Endothelial cell of umbilical vein (primary cell): ENCODE data around the gene TMEM178B. TPM values are rescaled to one million over a fixed set of nuclear protein-coding genes. Genes with fewer than 3 reads are reported as not detected.

Source experiments
- BruUV-seq: library from RNA; stranded (reverse); fragments of 400-500 nt; replicated peaks from 2 replicates; lab custom pipeline; 2021; lab: Mats Ljungman, UMichigan
- CTCF ChIA-PET: fragments of 300-600, 350-600 bp; sonication (Branson Sonifier 250); formaldehyde crosslinking; loops from one replicate; lab custom pipeline; 2021; ENCODE audit warnings: antibody characterized with exemption, inconsistent platforms; lab: Charles Lee
- POLR2A ChIA-PET: fragments of 300-600, 350-600 bp; sonication (Branson Sonifier 250); formaldehyde crosslinking; loops from one replicate; lab custom pipeline; 2021; ENCODE audit warnings: antibody characterized with exemption, inconsistent platforms; lab: Charles Lee
- DNase-seq: peaks from one replicate; pipeline ENCODE4 v3.0.0-alpha.2; 2011; ENCODE audit warnings: low read depth, low spot score
- FAIRE-seq: peaks from 2 replicates; lab custom pipeline; 2011; peaks lifted over from hg19 to GRCh38; lab: Jason Lieb, UNC
- H2AFZ ChIP-seq: 2 replicates; pipeline ENCODE4 v1.6.0; 2012; ENCODE audit warnings: low read depth, low read length, control low read depth, inconsistent platforms
- H3K27ac ChIP-seq: 2 replicates; pipeline ENCODE4 v1.5.1; 2011; ENCODE audit warnings: low read depth, mild to moderate bottlenecking, control low read depth, low read length, moderate library complexity; ENCODE audit not compliant: insufficient read depth
- H3K27me3 ChIP-seq, 2 experiments: 2 replicates each; pipeline versions ENCODE4 v1.6.0 to v1.6.1; 2011; ENCODE audit warnings: low read length in 2 of 2, mixed read lengths in 1 of 2; ENCODE audit not compliant: control insufficient read depth in 2 of 2, insufficient read depth in 2 of 2
- H3K36me3 ChIP-seq, 2 experiments: 2 replicates in 1 of 2; 3 replicates in 1 of 2; pipeline ENCODE4 v1.5.1; 2011; ENCODE audit warnings: low read length in 2 of 2, mild to moderate bottlenecking in 1 of 2, moderate library complexity in 1 of 2; ENCODE audit not compliant: control insufficient read depth in 2 of 2, insufficient read depth in 2 of 2; ENCODE audit errors: extremely low read depth in 1 of 2
- H3K4me1 ChIP-seq: 3 replicates; pipeline ENCODE4 v1.5.1; 2011; ENCODE audit warnings: mild to moderate bottlenecking, low read length; ENCODE audit not compliant: control insufficient read depth, insufficient read depth; ENCODE audit errors: extremely low read depth
- H3K4me2 ChIP-seq: 2 replicates; pipeline ENCODE4 v1.6.1; 2011; ENCODE audit warnings: low read length, control low read depth, mixed read lengths; ENCODE audit not compliant: insufficient read depth
- H3K4me3 ChIP-seq, 3 experiments: fragments of 200-600 bp in 1 of 3; sonication (generic), shearing (Covaris generic) in 1 of 3; replicated peaks in 1 of 3; 2 replicates each; pipeline ENCODE4 v1.5.1; 2011 to 2016; ENCODE audit warnings: control low read depth in 3 of 3, low read length in 3 of 3, mild to moderate bottlenecking in 2 of 3, inconsistent platforms in 1 of 3, low read depth in 1 of 3, moderate library complexity in 1 of 3; ENCODE audit not compliant: insufficient read depth in 1 of 3
- H3K79me2 ChIP-seq: 2 replicates; pipeline ENCODE4 v1.6.0; 2012; ENCODE audit warnings: low read length, inconsistent platforms; ENCODE audit not compliant: control insufficient read depth, insufficient read depth
- H3K9ac ChIP-seq: replicated peaks from 2 replicates; pipeline ENCODE3; 2011; ENCODE audit warnings: low read length, control low read depth; ENCODE audit not compliant: insufficient read depth; ENCODE audit errors: extremely low read depth
- H3K9me1 ChIP-seq: replicated peaks from 3 replicates; pipeline ENCODE4 v1.6.0; 2011; ENCODE audit warnings: mild to moderate bottlenecking, low read length; ENCODE audit not compliant: control insufficient read depth, insufficient read depth; ENCODE audit errors: extremely low read depth
- H3K9me3 ChIP-seq: replicated peaks from 2 replicates; pipeline ENCODE4 v1.5.1; 2012; ENCODE audit warnings: low read length, inconsistent platforms; ENCODE audit not compliant: control insufficient read depth, insufficient read depth
- H4K20me1 ChIP-seq: replicated peaks from 2 replicates; pipeline ENCODE3; 2011; ENCODE audit warnings: mild to moderate bottlenecking, low read length; ENCODE audit not compliant: control insufficient read depth, insufficient read depth; ENCODE audit errors: extremely low read depth
- CTCF ChIP-seq, 2 donors: IDR thresholded peaks; 1 replicate in 1 of 2; 2 replicates in 1 of 2; pipeline ENCODE4 v1.5.1; 2011; ENCODE audit warnings: low read length in 2 of 2, mild to moderate bottlenecking in 2 of 2, moderate library complexity in 2 of 2, control low read depth in 1 of 2, inconsistent platforms in 1 of 2, low read depth in 1 of 2; ENCODE audit not compliant: insufficient read depth in 1 of 2; ENCODE audit errors: extremely low read depth in 1 of 2
- EZH2 ChIP-seq: IDR thresholded peaks from 2 replicates; pipeline ENCODE4 v1.6.1; 2012; ENCODE audit warnings: borderline replicate concordance, low read depth, mild to moderate bottlenecking, moderate library complexity, low read length, inconsistent platforms; ENCODE audit not compliant: severe bottlenecking
- FOS ChIP-seq: IDR thresholded peaks from 2 replicates; pipeline ENCODE4 v1.6.1; 2011; ENCODE audit warnings: mild to moderate bottlenecking, low read length, moderate library complexity, borderline replicate concordance; ENCODE audit not compliant: insufficient read depth
- GATA2 ChIP-seq: IDR thresholded peaks from 2 replicates; pipeline ENCODE4 v1.7.0; 2011; ENCODE audit warnings: low read depth, mild to moderate bottlenecking, moderate library complexity, mixed read lengths, low read length; ENCODE audit not compliant: insufficient read length, insufficient read depth
- JUN ChIP-seq: IDR thresholded peaks from 2 replicates; pipeline ENCODE4 v1.6.1; 2011; ENCODE audit warnings: borderline replicate concordance, low read depth; ENCODE audit not compliant: insufficient read length, insufficient read depth
- MYC ChIP-seq: IDR thresholded peaks from one replicate; pipeline ENCODE4 v1.6.1; 2011; ENCODE audit warnings: mild to moderate bottlenecking, low read depth, low read length
- POLR2A ChIP-seq: IDR thresholded peaks from 2 replicates; pipeline ENCODE4 v1.6.1; 2012; ENCODE audit warnings: low read depth, mild to moderate bottlenecking, control low read depth, low read length
- POLR2AphosphoS5 ChIP-seq: IDR thresholded peaks from 2 replicates; pipeline ENCODE4 v1.6.1; 2012; ENCODE audit warnings: low read depth, mild to moderate bottlenecking, control low read depth, low read length, moderate library complexity; ENCODE audit not compliant: insufficient read depth
- dilution Hi-C: fragments of 300-500 bp; cut with MboI; formaldehyde crosslinking; loops from one replicate; pipeline ENCODE4 v1.15.0; 2019; ENCODE audit warnings: low sequenced_read_pairs; ENCODE audit not compliant: extremely low pct_ligation_motif_present
- intact Hi-C: fragments of 100-400 bp; cut with micrococcal nuclease; formaldehyde crosslinking; loops from one replicate; pipeline ENCODE4 v1.10.0; 2022
- polyA plus RNA-seq, 4 experiments: library from polyadenylated mRNA; depleted of rRNA in 3 of 4; stranded (reverse) in 3 of 4; unstranded in 1 of 4; fragments of >200 nt; gene quantifications; 2 replicates each; pipeline versions ENCODE4 v1.2.1 to v1.2.3, GENCODE V29; 2011 to 2012; ENCODE audit warnings: missing spikeins in 1 of 4
- total RNA-seq: library from RNA; stranded (reverse); gene quantifications from 2 replicates; pipeline ENCODE4 v1.2.3, GENCODE V29; 2021
- TF ChIP-seq, protein P1 (sequence below): IDR thresholded peaks from 2 replicates; pipeline ENCODE4 v1.6.1; 2011; ENCODE audit not compliant: insufficient read depth, insufficient read length

The TMEM178B gene
- total and polyA plus RNA-seq, 2 donors (not counting 3 experiments of a cell fraction or from before 2014, with no cell fraction given), result not detected

DNA sequence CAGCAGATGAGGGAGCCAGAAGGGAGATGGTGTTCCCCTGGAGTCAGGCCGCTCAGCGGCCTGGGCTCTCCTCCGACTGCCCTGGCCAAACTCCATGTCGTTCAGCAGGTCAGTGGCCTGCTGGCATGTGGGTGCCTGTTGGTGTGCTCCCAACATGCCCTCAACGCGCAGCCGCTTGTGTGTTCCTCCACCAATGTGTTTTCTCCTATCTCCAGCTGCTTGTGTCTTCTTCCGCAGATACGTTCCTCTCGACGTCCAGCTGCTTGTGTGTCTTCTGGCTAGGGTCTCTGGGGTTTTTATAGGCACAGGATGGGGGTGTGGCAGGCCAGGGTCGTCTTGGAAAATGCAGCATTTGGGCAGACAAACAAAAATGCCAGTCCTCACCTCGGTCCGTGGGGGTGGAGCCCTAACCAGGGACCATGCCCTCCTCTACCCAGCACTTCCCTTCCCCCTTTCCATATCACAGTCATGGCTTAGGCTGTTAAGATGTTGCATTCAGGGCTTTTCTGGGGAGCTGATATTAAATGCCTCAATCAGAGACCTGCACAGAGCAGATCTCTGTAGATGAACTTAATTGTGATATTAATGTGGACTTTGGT is 111.6 kb downstream of the TMEM178B start:
- ChIA-PET CTCF (no interaction called here), POLR2A (no interaction called here)
- no peak overlapping the region for H3K4me3 ChIP-seq
- H2AFZ ChIP-seq, result no peak overlapping the region
- H3K79me2 ChIP-seq, result no peaks in the 10 kb centered on the region
- H3K36me3 ChIP-seq, result no peaks in the 10 kb centered on the region
- H3K4me2 ChIP-seq, result no peak overlapping the region
- no peak for FAIRE-seq
- intact Hi-C loops, result no loop called here
- H3K9me1 ChIP-seq, result no peaks in the 10 kb centered on the region
- H4K20me1 ChIP-seq, result no peaks in the 10 kb centered on the region
- BruUV-seq, result no TSS peak
- no peaks in the 10 kb centered on the region for H3K27me3 ChIP-seq
- TF ChIP-seq EZH2 (no peak), POLR2AphosphoS5 (no peak), GATA2 (no peak), JUN (no peak), MYC (no peak), POLR2A (no peak), FOS (no peak), CTCF (IDR thresholded peaks at IDR 0.05; ENCODE audit: extremely low read depth in 1 of 2, insufficient read depth in 1 of 2, low read depth in 1 of 2, low read length in 2 of 2) (no peak)
- TF ChIP-seq, protein P1, sequence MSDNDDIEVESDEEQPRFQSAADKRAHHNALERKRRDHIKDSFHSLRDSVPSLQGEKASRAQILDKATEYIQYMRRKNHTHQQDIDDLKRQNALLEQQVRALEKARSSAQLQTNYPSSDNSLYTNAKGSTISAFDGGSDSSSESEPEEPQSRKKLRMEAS, result no peak
- dilution Hi-C loops, result no loop called here
- H3K9me3 ChIP-seq, result peaks cover 1% of the 10 kb centered on the region
- H3K9ac ChIP-seq, result no peak overlapping the region
- H3K4me1 ChIP-seq, result no peaks in the 10 kb centered on the region
- no peak for DNase-seq
- no peak overlapping the region for H3K27ac ChIP-seq
